ENCODE measurements around the gene DNAH12. TPM values are rescaled to one million over a fixed set of nuclear protein-coding genes. Genes with fewer than 3 reads are reported as not detected.
"Not testable (repeated sequence)": the region's sequence is repeated elsewhere in the genome, so short reads cannot be mapped to it uniquely, and the experiment has no call there.

DNAH12 gene
- total RNA-seq, 8 experiments from 2014 or later = 0.21 to 6.6 (median 0.75) TPM

- no peak overlapping the region for H3K27ac ChIP-seq
- no peak overlapping the region for H3K4me3 ChIP-seq
- 55 to 100% (median 76%) methylated on average over 1 to 5 of the region's 5 CpGs; no CpG with 5 or more reads in 3 of the 10 experiments for WGBS, 10 experiments
- in situ Hi-C loops (cut with MboI; ENCODE audit: low pct_unique_long_range_greater_than_20kb in 2 of 9, low sequenced_read_pairs in 9 of 9, unreplicated experiment in 9 of 9) = no loop called here
- no peaks in the 10 kb centered on the region for H3K4me1 ChIP-seq (replicated peaks in 1 of 2)
- peak in 3 of 8 experiments; percentile 36 to 58 (median 56) for ATAC-seq (replicated peaks in 6 of 8)
Measured at GRCh38 chr3:57335283-57335938, 208.7 kb downstream of the DNAH12 start.

- ATAC-seq (replicated peaks in 6 of 8) = no peak
- in situ Hi-C loops (cut with MboI; ENCODE audit: low pct_unique_long_range_greater_than_20kb in 2 of 9, low sequenced_read_pairs in 9 of 9, unreplicated experiment in 9 of 9) = no loop called here
- 40 to 100% (median 65%) methylated on average over 1 to 3 of the region's 3 CpGs; no CpG with 5 or more reads in 2 of the 10 experiments for WGBS, 10 experiments
- H3K4me3 ChIP-seq = no peak overlapping the region
- H3K4me1 ChIP-seq (replicated peaks in 1 of 2) = no peaks in the 10 kb centered on the region
- H3K27ac ChIP-seq = no peak overlapping the region
Measured at GRCh38 chr3:57331078-57331610, 213.0 kb downstream of the DNAH12 start.

- H3K4me3 ChIP-seq; H3K27ac ChIP-seq; H3K4me1 ChIP-seq (replicated peaks in 1 of 2); ATAC-seq (replicated peaks in 6 of 8); in situ Hi-C loops (cut with MboI; ENCODE audit: low pct_unique_long_range_greater_than_20kb in 2 of 9, low sequenced_read_pairs in 9 of 9, unreplicated experiment in 9 of 9): not testable (repeated sequence)
- WGBS, 10 experiments = 71% methylated on average over 1 of the region's 1 CpG; no CpG with 5 or more reads in 9 of the 10 experiments
Measured at GRCh38 chr3:57326498-57326897, 217.6 kb downstream of the DNAH12 start.

DNA sequence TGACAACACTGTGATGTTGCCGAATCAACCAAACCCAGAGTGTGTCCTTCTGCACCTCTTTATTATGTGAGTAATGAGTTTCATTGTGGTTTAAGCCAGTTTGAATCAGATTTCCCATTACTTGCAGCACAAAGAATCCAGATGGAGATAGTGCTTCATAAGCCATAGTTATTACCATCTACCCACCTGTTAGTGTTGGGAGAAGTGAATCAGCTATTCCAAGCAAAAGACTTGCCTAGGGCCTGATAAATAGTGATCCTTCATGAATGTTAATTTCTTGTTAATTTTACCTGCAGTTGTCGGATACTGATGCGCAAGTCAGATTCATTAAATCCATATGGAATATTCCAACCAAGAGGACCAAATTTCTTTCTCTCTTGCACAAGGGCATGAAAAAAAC is 229.9 kb downstream of the DNAH12 start:
- WGBS, 10 experiments = 17 to 100% (median 74%) methylated on average over 1 to 3 of the region's 3 CpGs
- peak in 3 of 8 experiments; percentile 72 to 89 (median 75) for ATAC-seq (replicated peaks in 6 of 8)
- in situ Hi-C loops (cut with MboI; ENCODE audit: low pct_unique_long_range_greater_than_20kb in 2 of 9, low sequenced_read_pairs in 9 of 9, unreplicated experiment in 9 of 9) = no loop called here
- Histone ChIP-seq H3K27ac (no peak overlapping the region), H3K4me3 (no peak overlapping the region), H3K4me1 (replicated peaks in 1 of 2) (no peaks in the 10 kb centered on the region)

DNA sequence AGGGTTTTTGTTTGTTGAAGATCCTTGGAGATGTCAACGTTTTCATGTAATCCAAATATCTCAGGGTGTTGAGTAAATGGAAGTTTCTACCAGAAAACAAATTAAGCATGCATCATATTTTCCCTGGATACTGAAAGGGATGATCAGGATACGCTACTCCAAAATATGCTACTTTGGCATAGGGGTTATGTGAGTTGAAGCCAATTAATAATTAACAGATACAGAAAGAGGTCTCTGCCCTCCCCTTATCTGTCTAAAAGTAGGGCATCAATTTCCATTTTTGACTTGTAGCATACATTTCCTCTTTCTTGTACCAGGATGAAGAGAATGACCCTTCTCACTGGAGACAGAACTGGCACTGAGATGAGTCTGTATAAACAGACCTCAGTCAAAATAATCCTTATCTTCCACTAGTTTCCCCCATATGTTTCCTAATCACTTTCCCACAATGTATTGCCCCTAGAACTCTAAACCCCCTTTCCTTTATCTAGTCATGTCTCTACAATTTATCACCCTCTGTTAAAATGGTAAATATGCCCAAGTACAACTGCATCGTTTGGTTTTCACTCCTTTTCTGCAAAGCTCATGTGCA is 234.3 kb downstream of the DNAH12 start:
- WGBS, 10 experiments = 25 to 76% (median 49%) methylated on average over 2 to 3 of the region's 3 CpGs; no CpG with 5 or more reads in 1 of the 10 experiments
- Histone ChIP-seq H3K27ac (no peak overlapping the region), H3K4me1 (replicated peaks in 1 of 2) (no peaks in the 10 kb centered on the region), H3K4me3 (no peak overlapping the region)
- no peak for ATAC-seq (replicated peaks in 6 of 8)
- in situ Hi-C loops (cut with MboI; ENCODE audit: low pct_unique_long_range_greater_than_20kb in 2 of 9, low sequenced_read_pairs in 9 of 9, unreplicated experiment in 9 of 9) = no loop called here

- H3K4me1 ChIP-seq (replicated peaks in 1 of 2); H3K27ac ChIP-seq; ATAC-seq (replicated peaks in 6 of 8); H3K4me3 ChIP-seq; in situ Hi-C loops (cut with MboI; ENCODE audit: low pct_unique_long_range_greater_than_20kb in 2 of 9, low sequenced_read_pairs in 9 of 9, unreplicated experiment in 9 of 9): not testable (repeated sequence)
- WGBS, 10 experiments = 83 to 100% (median 93%) methylated on average over 1 to 7 of the region's 7 CpGs; no CpG with 5 or more reads in 2 of the 10 experiments
Measured at GRCh38 chr3:57303520-57303919, 240.6 kb downstream of the DNAH12 start.

DNA sequence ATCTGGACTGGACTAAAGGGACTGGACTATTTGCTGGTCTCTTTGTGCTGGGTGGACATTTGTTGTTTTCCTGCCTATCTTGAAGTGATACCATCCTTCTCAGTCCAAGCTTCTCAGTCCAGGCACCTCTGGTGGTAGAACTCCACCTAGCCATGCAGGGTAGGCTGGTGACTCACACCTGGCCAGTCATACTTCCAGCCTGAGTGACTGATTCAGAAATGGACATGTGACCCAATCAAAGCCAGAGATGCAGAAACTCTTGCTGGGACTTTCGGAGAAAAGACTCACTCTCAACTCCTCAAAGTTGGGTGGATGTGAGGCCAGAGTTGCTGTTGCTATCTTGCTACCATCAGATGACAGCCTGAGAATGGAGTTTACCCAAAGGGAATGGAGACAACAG is 246.1 kb downstream of the DNAH12 start:
- WGBS, 10 experiments = 75 to 100% (median 82%) methylated on average over 1 of the region's 1 CpG; no CpG with 5 or more reads in 6 of the 10 experiments
- ATAC-seq (replicated peaks in 6 of 8) = peak in 2 of 8 experiments; percentile 85 to 88
- in situ Hi-C loops (cut with MboI; ENCODE audit: low pct_unique_long_range_greater_than_20kb in 2 of 9, low sequenced_read_pairs in 9 of 9, unreplicated experiment in 9 of 9) = no loop called here
- H3K4me3 ChIP-seq = no peak overlapping the region
- H3K27ac ChIP-seq = no peak overlapping the region
- H3K4me1 ChIP-seq (replicated peaks in 1 of 2) = no peaks in the 10 kb centered on the region

DNA sequence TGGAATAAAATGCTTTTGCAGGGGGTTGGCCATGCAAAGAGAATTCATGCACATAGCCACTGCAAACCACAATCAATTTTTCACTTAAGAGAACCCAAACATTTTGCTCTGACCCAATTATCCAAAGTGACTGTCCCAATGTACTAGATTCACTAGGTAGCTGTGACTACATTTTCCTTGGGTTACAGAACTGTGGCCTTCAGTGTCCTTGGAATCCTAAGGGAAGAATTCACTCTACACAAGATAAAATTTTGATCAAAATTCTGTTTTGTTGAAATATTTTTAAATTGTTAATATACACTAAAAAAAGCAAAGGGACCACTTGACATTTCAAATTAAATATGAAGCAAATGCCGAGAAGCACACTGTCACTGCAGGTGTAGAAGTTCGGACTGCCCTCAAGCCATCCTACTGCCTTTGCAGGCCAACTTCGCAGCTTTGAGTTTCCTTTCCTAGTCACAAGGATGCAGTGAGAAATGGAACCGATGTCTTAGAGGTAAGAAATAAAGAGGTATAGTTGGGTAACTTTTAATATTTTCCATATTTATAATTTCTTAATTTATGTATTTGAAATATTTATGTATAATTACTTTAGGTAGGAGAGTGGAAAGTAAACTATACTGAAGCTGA is 251.1 kb downstream of the DNAH12 start:
- WGBS, 10 experiments = 70 to 100% (median 87%) methylated on average over 1 to 4 of the region's 4 CpGs
- no peaks in the 10 kb centered on the region for H3K4me1 ChIP-seq (replicated peaks in 1 of 2)
- no peak overlapping the region for H3K27ac ChIP-seq
- in situ Hi-C loops (cut with MboI; ENCODE audit: low pct_unique_long_range_greater_than_20kb in 2 of 9, low sequenced_read_pairs in 9 of 9, unreplicated experiment in 9 of 9) = no loop called here
- peak in 1 of 8 experiments; percentile 50 for ATAC-seq (replicated peaks in 6 of 8)
- no peak overlapping the region for H3K4me3 ChIP-seq

- Histone ChIP-seq H3K4me1 (replicated peaks in 1 of 2) (no peaks in the 10 kb centered on the region), H3K4me3 (no peak within 1 kb of the TSS)
Measured at GRCh38 chr3:57292159-57292896, 251.8 kb downstream of the DNAH12 start, which contains the start of gene ASB14. Gene ASB14, minus strand, starts transcription at chr3:57292685. Its CDS starts 652 bp downstream, at chr3:57292033.

DNA sequence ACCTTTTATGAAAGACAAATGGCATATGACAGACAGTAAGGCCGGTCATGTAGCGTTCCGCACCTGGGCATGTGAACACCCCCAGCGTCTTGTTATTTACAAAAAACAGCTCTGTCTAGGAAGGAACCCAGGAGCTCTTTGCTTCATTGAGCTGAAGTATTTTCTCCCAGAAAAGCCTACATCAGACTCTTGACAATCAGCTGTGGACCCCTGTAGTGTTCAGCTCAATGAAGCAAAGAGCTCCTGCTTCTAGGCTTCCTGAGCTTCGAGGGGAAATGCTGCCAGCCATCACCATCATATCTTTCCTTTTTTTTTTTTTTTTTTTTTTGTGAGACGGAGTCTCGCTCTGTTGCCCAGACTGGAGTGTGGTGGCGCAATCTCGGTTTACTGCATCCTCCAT is 255.7 kb downstream of the DNAH12 start:
- no peak for ATAC-seq (replicated peaks in 6 of 8)
- Histone ChIP-seq H3K4me3 (no peak overlapping the region), H3K4me1 (replicated peaks in 1 of 2) (no peaks in the 10 kb centered on the region), H3K27ac (no peak overlapping the region)
- in situ Hi-C loops (cut with MboI; ENCODE audit: low pct_unique_long_range_greater_than_20kb in 2 of 9, low sequenced_read_pairs in 9 of 9, unreplicated experiment in 9 of 9) = no loop called here
- 64 to 100% (median 87%) methylated on average over 2 to 8 of the region's 9 CpGs; no CpG with 5 or more reads in 3 of the 10 experiments for WGBS, 10 experiments

More at GRCh38 chr3:57292159-57292896, 251.8 kb downstream of the DNAH12 start, which contains the start of gene ASB14:
- 50 to 100% (median 89%) methylated on average over 1 of the region's 1 CpG; no CpG with 5 or more reads in 2 of the 10 experiments for WGBS, 10 experiments
- in situ Hi-C loops (cut with MboI; ENCODE audit: low pct_unique_long_range_greater_than_20kb in 2 of 9, low sequenced_read_pairs in 9 of 9, unreplicated experiment in 9 of 9) = no loop called here
- H3K27ac ChIP-seq = no peak within 1 kb of the TSS
- ATAC-seq (replicated peaks in 6 of 8) = peak in 3 of 8 experiments; percentile 30 to 64 (median 34)

DNA sequence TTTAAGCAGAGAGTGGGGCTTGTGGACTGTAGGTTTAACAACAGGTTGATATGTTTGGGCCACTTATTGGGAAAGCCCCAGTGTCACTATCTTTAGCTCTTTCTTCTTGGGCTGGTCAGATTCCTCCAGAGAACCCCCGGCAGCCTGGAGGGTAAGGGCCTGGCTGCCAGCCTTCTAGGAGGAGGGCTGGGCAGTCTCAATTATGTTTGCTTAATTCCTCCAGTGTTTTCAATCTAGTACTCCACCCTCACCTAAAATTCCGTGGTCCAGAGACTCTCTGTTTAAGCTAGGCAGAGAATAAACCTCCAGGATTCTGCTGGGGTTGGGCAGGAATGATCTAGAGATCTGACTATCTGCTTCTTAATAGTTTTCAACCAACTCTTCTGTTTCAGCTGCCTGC is 256.9 kb downstream of the DNAH12 start:
- in situ Hi-C loops (cut with MboI; ENCODE audit: low pct_unique_long_range_greater_than_20kb in 2 of 9, low sequenced_read_pairs in 9 of 9, unreplicated experiment in 9 of 9) = no loop called here
- peak in 1 of 8 experiments; percentile 41 for ATAC-seq (replicated peaks in 6 of 8)
- no peak overlapping the region for H3K27ac ChIP-seq
- no peak overlapping the region for H3K4me3 ChIP-seq
- H3K4me1 ChIP-seq (replicated peaks in 1 of 2) = no peaks in the 10 kb centered on the region
- 0 to 100% (median 79%) methylated on average over 1 to 2 of the region's 2 CpGs; no CpG with 5 or more reads in 4 of the 10 experiments for WGBS, 10 experiments

DNA sequence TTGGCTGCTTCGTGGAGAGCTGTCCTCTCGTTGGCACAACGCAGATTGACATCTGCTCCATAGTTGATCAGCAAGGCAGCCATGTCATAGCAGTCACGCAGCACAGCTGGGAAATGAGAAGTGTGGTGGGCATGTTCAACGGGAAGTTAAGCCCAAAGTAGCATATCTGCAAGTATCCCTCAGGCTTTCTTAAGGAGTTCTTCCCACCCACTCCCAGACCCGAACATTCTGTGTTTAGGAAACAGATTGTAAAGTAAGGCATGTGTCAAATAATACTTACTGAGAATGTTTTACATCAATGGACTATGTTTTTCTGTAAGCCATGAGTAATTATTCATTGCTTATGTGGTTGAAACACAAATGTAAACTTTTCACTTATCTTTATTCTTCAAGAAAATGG is 260.8 kb downstream of the DNAH12 start:
- ATAC-seq (replicated peaks in 6 of 8) = peak in 3 of 8 experiments; percentile 57 to 82 (median 58)
- in situ Hi-C loops (cut with MboI; ENCODE audit: low pct_unique_long_range_greater_than_20kb in 2 of 9, low sequenced_read_pairs in 9 of 9, unreplicated experiment in 9 of 9) = no loop called here
- H3K4me3 ChIP-seq = no peak overlapping the region
- WGBS, 10 experiments = 7 to 95% (median 67%) methylated on average over 1 to 6 of the region's 6 CpGs; no CpG with 5 or more reads in 1 of the 10 experiments
- no peaks in the 10 kb centered on the region for H3K4me1 ChIP-seq (replicated peaks in 1 of 2)
- no peak overlapping the region for H3K27ac ChIP-seq

Data from motor neuron (in vitro differentiated cells).